Neural progenitor cell (in vitro differentiated cells): ENCODE measurements around the gene AQP10. TPM values are rescaled to one million over a fixed set of nuclear protein-coding genes. Genes with fewer than 3 reads are reported as not detected.

Experiments
- DNase-seq: peaks from one replicate; pipeline ENCODE4 v3.0.0-alpha.2; 2016; ENCODE audit warnings: low spot score
- H2AFZ ChIP-seq: fragments of 200-600 bp; sonication (generic); replicated peaks from 2 replicates; pipeline ENCODE4 v1.6.1; 2016; ENCODE audit warnings: antibody characterized with exemption
- H3F3A ChIP-seq: fragments of 200-600 bp; sonication (generic); 2 replicates; pipeline ENCODE4 v1.6.1; 2016; ENCODE audit warnings: antibody characterized with exemption, low read depth
- H3K27ac ChIP-seq: fragments of 200-600 bp; sonication (generic); 2 replicates; pipeline ENCODE4 v1.5.1; 2016; ENCODE audit warnings: mild to moderate bottlenecking
- H3K27me3 ChIP-seq: fragments of 200-600 bp; sonication (generic); 2 replicates; pipeline ENCODE4 v1.6.1; 2016; ENCODE audit warnings: mild to moderate bottlenecking, moderate library complexity
- H3K36me3 ChIP-seq: fragments of 200-600 bp; sonication (generic); 2 replicates; pipeline ENCODE4 v1.5.1; 2016
- H3K4me1 ChIP-seq: fragments of 200-600 bp; sonication (generic); 2 replicates; pipeline ENCODE4 v1.6.1; 2016; ENCODE audit warnings: mixed run types
- H3K4me2 ChIP-seq: fragments of 200-600 bp; sonication (generic); 2 replicates; pipeline ENCODE4 v1.6.1; 2016
- H3K4me3 ChIP-seq: fragments of 200-600 bp; sonication (generic); 2 replicates; pipeline ENCODE4 v1.5.1; 2016
- H3K79me2 ChIP-seq: fragments of 200-600 bp; sonication (generic); 2 replicates; pipeline ENCODE4 v1.6.1; 2016; ENCODE audit warnings: low read depth
- H3K9ac ChIP-seq: fragments of 200-600 bp; sonication (generic); 2 replicates; pipeline ENCODE4 v1.6.1; 2016
- H3K9me3 ChIP-seq: fragments of 200-600 bp; sonication (generic); 2 replicates; pipeline ENCODE4 v1.5.1; 2016; ENCODE audit warnings: low read depth
- H4K20me1 ChIP-seq: fragments of 200-600 bp; sonication (generic); 2 replicates; pipeline ENCODE4 v1.6.1; 2016; ENCODE audit warnings: low read depth
- H3K27ac Mint-ChIP-seq: 3 replicates; pipeline ENCODE4 v1.8.0; 2021; ENCODE audit warnings: mixed read lengths
- H3K27me3 Mint-ChIP-seq: 2 replicates; pipeline ENCODE4 v1.8.0; 2022; ENCODE audit warnings: low read depth, mild to moderate bottlenecking, inconsistent platforms, moderate library complexity, mixed read lengths; ENCODE audit not compliant: insufficient read depth
- H3K36me3 Mint-ChIP-seq: 3 replicates; pipeline ENCODE4 v1.8.0; 2021; ENCODE audit warnings: mixed read lengths
- H3K4me1 Mint-ChIP-seq: 3 replicates; pipeline ENCODE4 v1.8.0; 2021; ENCODE audit warnings: mixed read lengths
- H3K4me3 Mint-ChIP-seq: 3 replicates; pipeline ENCODE4 v1.8.0; 2021; ENCODE audit warnings: mild to moderate bottlenecking, moderate library complexity, mixed read lengths
- H3K9me3 Mint-ChIP-seq: 3 replicates; pipeline ENCODE4 v1.8.0; 2020; ENCODE audit warnings: mixed read lengths
- EZH2 ChIP-seq: fragments of 200-600 bp; sonication (generic); IDR thresholded peaks from 2 replicates; pipeline ENCODE4 v1.6.1; 2017; ENCODE audit warnings: antibody characterized with exemption, mild to moderate bottlenecking, moderate library complexity
- EZH2phosphoT487 ChIP-seq: fragments of 200-600 bp; sonication (generic); IDR thresholded peaks from 2 replicates; pipeline ENCODE4 v1.6.1; 2017; ENCODE audit warnings: antibody characterized with exemption
- total RNA-seq: library from RNA; depleted of rRNA; stranded (reverse); fragments of >200 nt; gene quantifications from 2 replicates; pipeline ENCODE4 v1.2.3, GENCODE V29; 2015; ENCODE audit warnings: low replicate concordance
- TF ChIP-seq, protein P1 (sequence below): fragments of 200-600 bp; sonication (generic); IDR thresholded peaks from 2 replicates; pipeline ENCODE4 v1.5.1; 2017; ENCODE audit warnings: antibody characterized with exemption, mild to moderate bottlenecking

AQP10 gene
- not detected in 2 replicates for total RNA-seq

GRCh38 chr1:154320882-154321608, at the start of gene AQP10:
TSS of gene AQP10 (plus strand) at chr1:154321093. CDS start at chr1:154321156, 63 bp downstream.
- H3K4me3 ChIP-seq: no peak within 1 kb of the TSS
- no peaks in the 10 kb centered on the region for H3K36me3 Mint-ChIP-seq
- no peak within 1 kb of the TSS for H3K9ac ChIP-seq
- no peaks in the 10 kb centered on the region for H3K9me3 ChIP-seq
- H3K4me3 Mint-ChIP-seq: no peak within 1 kb of the TSS
- no peaks in the 10 kb centered on the region for H3K4me1 Mint-ChIP-seq
- peaks cover 8% of the 10 kb centered on the region for H3K27me3 Mint-ChIP-seq
- peaks cover 16% of the 10 kb centered on the region for H3K9me3 Mint-ChIP-seq
- no peaks in the 10 kb centered on the region for H3K36me3 ChIP-seq
- H3K27ac Mint-ChIP-seq: no peak within 1 kb of the TSS
- DNase-seq: no peak
- peaks cover 8% of the 10 kb centered on the region for H3F3A ChIP-seq
- H4K20me1 ChIP-seq: no peaks in the 10 kb centered on the region
- TF ChIP-seq EZH2phosphoT487 (no peak), EZH2 (no peak)
- TF ChIP-seq, protein P1, sequence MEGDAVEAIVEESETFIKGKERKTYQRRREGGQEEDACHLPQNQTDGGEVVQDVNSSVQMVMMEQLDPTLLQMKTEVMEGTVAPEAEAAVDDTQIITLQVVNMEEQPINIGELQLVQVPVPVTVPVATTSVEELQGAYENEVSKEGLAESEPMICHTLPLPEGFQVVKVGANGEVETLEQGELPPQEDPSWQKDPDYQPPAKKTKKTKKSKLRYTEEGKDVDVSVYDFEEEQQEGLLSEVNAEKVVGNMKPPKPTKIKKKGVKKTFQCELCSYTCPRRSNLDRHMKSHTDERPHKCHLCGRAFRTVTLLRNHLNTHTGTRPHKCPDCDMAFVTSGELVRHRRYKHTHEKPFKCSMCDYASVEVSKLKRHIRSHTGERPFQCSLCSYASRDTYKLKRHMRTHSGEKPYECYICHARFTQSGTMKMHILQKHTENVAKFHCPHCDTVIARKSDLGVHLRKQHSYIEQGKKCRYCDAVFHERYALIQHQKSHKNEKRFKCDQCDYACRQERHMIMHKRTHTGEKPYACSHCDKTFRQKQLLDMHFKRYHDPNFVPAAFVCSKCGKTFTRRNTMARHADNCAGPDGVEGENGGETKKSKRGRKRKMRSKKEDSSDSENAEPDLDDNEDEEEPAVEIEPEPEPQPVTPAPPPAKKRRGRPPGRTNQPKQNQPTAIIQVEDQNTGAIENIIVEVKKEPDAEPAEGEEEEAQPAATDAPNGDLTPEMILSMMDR: no peak
- H3K27me3 ChIP-seq: no peaks in the 10 kb centered on the region
- no peaks in the 10 kb centered on the region for H3K4me1 ChIP-seq
- no peak within 1 kb of the TSS for H3K4me2 ChIP-seq
- no peak within 1 kb of the TSS for H3K27ac ChIP-seq
- H2AFZ ChIP-seq: peak within 1 kb of the TSS; percentile 6
- no peaks in the 10 kb centered on the region for H3K79me2 ChIP-seq

DNA sequence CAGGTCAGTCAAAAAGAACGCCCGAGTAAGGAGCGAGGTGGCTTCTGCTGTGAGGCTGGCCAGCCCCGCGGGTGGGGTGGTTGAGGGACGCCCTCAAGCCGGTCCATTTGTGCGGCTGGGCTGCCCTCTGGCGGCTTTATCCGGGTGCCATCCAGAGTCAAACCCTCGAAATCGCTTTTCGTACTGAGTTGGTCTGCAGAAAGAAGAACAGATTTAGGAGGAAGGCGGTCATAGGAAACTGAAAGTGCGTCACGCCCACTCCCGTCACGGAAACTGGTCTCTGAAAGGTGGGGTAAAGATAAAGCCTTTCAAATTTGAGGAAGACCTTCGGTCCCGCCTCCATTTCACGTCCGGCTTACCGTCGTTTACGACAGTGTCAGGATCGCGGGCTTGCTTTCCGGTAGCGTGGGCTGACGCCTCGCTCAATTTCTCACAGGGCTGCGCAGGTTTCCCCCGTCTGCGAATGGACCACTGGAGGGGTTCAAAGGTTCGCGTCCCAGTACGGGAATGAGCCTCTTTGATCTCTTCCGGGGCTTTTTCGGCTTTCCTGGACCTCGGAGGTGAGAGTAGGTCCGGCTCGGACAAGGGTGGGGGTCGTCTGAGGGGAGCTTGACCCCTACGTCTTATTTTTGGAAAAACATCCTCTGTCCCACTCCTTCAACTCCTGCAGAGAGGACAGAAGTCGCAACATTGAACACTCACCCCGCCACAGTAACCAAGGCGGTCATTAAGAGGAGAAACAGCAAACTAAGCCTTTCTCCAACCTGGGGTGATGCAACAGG, 48.5 kb upstream of the AQP10 start, which contains the start of gene HAX1:
HAX1 (plus strand) TSS at position 413 of the 782 bp plus-strand sequence; CDS start at position 508, 95 bp downstream.
- H3K27ac Mint-ChIP-seq: peak within 1 kb of the TSS; percentile 95
- H3K36me3 Mint-ChIP-seq: peaks cover 7% of the 10 kb centered on the region
- H3K4me3 Mint-ChIP-seq: peak within 1 kb of the TSS; percentile 99
- peak within 1 kb of the TSS; percentile 90 for H2AFZ ChIP-seq
- H3K27me3 Mint-ChIP-seq: peaks cover 9% of the 10 kb centered on the region
- no peaks in the 10 kb centered on the region for H3K9me3 ChIP-seq
- peaks cover 22% of the 10 kb centered on the region for H3K4me1 Mint-ChIP-seq
- peaks cover 23% of the 10 kb centered on the region for H3F3A ChIP-seq
- H3K9me3 Mint-ChIP-seq: no peaks in the 10 kb centered on the region
- H3K4me1 ChIP-seq: no peaks in the 10 kb centered on the region
- H3K4me3 ChIP-seq: peak within 1 kb of the TSS; percentile 94
- peak; percentile 92 for DNase-seq
- peak within 1 kb of the TSS; percentile 58 for H3K27ac ChIP-seq
- TF ChIP-seq, protein P1: peak; percentile 89
- TF ChIP-seq EZH2phosphoT487 (no peak), EZH2 (no peak)
- H3K9ac ChIP-seq: peak within 1 kb of the TSS; percentile 40
- no peaks in the 10 kb centered on the region for H3K27me3 ChIP-seq
- peaks cover 11% of the 10 kb centered on the region for H3K79me2 ChIP-seq
- peak within 1 kb of the TSS; percentile 84 for H3K4me2 ChIP-seq
- no peaks in the 10 kb centered on the region for H3K36me3 ChIP-seq
- H4K20me1 ChIP-seq: no peaks in the 10 kb centered on the region

GRCh38 chr1:154272999-154273563, 47.8 kb upstream of the AQP10 start:
- Histone ChIP-seq H3K27ac (no peak overlapping the region), H3K4me1 (no peaks in the 10 kb centered on the region), H3K9ac (peak overlapping the region; percentile 40), H4K20me1 (no peaks in the 10 kb centered on the region), H3K27me3 (no peaks in the 10 kb centered on the region), H3F3A (peaks cover 23% of the 10 kb centered on the region), H2AFZ (peak overlapping the region; percentile 90), H3K4me3 (peak overlapping the region; percentile 94), H3K79me2 (peaks cover 11% of the 10 kb centered on the region), H3K9me3 (no peaks in the 10 kb centered on the region), H3K36me3 (no peaks in the 10 kb centered on the region), H3K4me2 (peak overlapping the region; percentile 84)
- Mint-ChIP-seq H3K27ac (peak overlapping the region; percentile 95), H3K9me3 (no peaks in the 10 kb centered on the region), H3K4me3 (peak overlapping the region; percentile 99), H3K4me1 (peaks cover 22% of the 10 kb centered on the region), H3K27me3 (peaks cover 9% of the 10 kb centered on the region), H3K36me3 (peaks cover 7% of the 10 kb centered on the region)
- no peak for DNase-seq
- TF ChIP-seq EZH2 (no peak), EZH2phosphoT487 (no peak)
- TF ChIP-seq, protein P1: no peak
